Measurements from ENCODE around the gene VASH2.
A peak's percentile ranks its signal among the peaks of the same experiment; 100 is the strongest.
"Not testable (repeated sequence)": the region's sequence is repeated elsewhere in the genome, so short reads cannot be mapped to it uniquely, and the experiment has no call there.

Gene VASH2

GRCh38 chr1:212982430-212983152, 32.2 kb downstream of the VASH2 start:
- DNase-seq, result peak; percentile 74

DNA sequence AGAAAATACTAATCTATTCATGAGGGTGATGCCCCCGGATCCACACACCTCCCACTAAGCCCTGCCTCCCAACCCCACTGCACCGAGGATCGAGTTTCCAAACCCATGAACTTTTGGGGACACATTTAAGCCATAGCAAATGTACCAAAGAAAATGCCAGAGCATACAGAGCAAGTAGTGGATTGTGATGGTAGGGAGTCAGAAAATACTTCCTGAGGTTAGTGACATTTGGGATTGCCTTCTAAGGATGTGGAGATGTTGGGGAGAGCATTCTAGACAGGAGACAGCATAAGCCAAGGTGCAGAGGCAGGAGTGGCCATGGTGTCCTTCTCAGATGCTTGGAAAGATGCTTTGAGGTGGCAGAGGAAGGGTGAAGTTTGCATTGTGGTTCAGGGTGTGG, 33.1 kb downstream of the VASH2 start:
- no peak for DNase-seq

DNA sequence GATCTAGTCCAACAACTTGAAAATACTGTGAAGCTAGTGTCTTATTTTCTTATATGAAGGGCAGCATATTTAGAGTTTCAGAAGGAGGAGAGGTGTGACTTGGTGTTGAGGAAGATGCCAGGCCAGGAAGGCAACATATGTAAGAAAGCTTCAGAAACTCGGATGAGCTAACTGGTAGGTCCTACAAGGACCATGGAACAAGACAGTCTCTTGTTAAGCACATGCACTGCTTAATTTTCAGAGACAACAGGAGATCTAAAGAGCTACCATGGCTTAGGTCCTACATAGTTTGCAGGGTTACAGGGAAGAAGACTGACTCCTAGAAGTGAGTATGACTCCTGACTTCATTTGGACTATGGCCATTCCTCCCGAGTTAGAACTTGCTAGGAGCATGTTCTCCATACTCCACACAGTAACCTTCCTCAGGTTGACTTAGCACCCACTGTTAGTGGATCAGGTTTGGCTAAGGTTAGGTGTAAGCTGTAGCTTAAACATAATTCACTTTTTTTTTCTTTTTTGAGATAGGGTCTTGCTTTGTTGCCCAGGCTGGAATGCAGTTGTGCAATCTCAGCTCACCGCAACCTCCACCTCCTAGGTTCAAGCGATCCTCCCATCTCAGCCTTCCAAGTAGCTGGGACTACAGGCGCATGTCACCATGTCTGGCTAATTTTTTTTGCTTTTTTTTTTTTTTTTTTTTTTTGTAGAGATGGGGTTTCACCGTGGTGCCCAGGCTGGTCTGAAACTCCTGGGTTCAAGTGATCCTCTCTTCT, 34.4 kb downstream of the VASH2 start:
- no peak for DNase-seq

DNA sequence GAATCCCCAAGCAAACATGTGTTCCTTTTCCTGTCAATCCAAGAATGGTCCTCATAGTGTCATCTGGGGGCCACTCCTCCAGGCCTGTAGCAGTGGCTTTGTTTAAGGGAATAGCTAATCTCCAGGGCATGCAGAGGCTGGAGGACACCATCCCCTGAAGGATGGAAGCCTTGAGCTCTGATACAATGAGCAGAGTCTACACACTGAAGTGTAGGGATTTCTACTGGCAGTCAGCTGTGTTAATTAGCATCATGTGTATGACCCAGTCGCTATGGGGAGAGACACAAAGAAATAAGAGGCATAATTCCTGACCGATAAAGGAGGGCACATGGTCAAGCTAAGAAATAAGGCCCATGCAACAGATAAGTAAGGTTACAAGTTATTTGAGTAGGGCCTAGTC, 36.2 kb downstream of the VASH2 start:
- DNase-seq, result no peak

DNA sequence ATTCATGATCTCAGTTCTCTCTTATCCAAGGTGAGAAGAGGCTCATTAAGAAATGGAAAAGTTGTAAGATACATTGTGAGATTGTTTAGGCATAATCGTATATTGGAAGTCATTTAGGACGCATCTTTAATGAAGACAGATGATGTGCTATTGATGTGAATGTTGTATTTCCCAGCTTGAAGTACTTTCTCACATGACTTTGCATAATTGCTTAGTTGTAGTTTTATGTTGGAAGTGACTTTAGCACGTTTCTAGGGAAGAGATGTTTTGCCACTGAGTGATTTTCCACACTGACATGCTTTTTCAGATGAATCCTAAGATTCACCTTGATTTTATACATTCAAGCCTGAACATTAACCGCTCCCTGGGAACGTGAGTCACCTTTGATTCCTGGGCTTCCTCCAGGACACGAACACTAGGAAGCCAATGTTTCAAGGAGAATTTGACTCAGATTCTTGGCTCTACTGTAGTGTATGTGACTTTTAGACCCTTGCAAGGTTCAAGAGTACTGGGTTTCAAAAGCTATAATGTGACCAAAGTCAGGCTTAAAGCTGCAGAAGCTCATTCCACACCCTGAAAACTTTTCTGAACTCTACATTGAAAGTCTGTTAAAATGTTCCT, 37.5 kb downstream of the VASH2 start:
- DNase-seq, result no peak

GRCh38 chr1:212990276-212990675, 39.9 kb downstream of the VASH2 start:
- no peak for DNase-seq

DNA sequence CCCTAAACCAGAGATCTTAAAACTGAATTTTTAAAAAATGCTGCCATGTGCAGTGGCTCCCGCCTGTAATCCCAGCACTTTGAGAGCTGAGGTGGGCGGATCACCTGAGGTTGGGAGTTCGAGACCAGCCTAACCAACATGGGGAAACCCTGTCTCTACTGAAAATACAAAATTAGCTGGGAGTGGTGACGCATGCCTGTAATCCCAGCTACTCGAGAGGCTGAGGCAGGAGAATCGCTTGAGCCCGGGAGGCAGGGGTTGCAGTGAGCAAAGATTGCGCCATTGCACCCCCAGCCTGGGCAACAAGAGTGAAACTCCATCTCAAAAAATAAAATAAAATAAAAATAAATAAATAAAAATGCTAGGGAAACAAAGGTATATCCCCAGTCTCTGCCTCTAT, 43.6 kb downstream of the VASH2 start:
- DNase-seq, result not testable (repeated sequence)

GRCh38 chr1:212994926-212995325, 44.6 kb downstream of the VASH2 start:
- DNase-seq, result no peak

GRCh38 chr1:213003256-213003655, 52.9 kb downstream of the VASH2 start:
- DNase-seq, result no peak

DNA sequence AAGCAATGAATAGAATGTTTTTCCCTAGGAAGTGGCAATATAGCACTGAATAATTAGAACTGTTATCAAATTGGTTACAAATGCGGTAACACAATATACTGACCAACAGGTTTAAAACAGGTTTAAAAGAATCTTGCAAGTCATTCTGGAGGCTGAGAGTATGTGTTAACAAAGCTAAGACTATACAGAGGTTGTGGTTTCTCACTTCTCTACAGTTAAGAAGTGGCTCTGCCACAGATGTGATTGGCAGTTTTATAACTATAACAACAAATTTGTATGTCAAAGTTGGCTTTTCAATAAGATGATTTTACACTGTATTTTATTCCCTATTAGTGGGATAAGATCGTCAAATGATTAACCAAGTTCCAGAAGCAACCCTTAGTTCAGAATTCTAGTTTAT, 58.2 kb downstream of the VASH2 start:
- DNase-seq, result no peak

GRCh38 chr1:213014642-213015041, 64.3 kb downstream of the VASH2 start:
- no peak for DNase-seq

DNA sequence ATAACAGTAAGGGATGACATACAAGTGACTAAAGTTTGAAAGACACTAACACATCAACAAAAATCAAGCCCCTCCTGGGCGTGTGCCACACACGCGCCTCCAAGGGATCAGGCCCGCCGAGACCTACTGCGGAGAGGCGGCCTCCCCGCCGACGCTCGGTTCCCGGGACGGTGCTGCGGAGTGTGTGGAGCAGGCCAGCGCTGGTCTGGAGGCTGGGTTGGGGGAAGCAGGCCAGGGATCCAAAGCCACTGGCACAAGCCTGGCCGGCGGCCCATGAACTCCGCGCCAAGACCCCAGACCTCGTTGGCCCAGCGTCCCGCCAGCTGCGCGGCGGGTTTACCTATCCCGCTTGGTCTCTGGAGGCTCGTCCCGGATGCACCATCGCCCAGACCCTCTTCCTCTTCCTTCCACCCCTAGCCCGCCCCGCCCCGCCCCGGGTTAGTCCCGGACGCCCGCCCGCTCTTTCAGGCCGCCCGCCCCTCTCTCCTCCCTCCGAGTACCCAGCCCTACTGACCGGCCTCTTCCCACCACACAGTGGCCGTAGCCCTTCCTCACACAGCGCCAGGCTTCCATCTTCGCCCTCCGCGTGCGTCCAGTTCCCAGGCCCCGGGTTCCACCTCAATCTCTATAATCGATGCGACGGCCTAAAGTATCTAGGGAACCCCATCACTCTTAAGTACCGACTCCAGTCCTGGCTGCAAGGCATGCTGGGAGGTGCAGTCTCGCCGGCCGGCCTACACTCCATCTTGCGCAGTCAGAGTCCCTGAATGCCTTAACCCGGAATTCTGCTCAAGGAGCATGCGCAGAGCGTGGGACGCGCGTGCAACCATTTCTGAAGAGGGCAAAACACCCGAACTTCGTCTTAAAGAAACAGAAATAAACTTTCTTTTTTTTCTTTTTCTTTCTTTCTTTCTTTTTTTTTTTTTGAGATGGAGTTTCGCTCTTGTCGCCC, 65.0 kb downstream of the VASH2 start, which contains the start of gene ANGEL2:
TSS of gene ANGEL2 (minus strand) at position 769 of the 952 bp plus-strand sequence. CDS start at position 573, 196 bp downstream.
- peak; percentile 98 for DNase-seq

DNA sequence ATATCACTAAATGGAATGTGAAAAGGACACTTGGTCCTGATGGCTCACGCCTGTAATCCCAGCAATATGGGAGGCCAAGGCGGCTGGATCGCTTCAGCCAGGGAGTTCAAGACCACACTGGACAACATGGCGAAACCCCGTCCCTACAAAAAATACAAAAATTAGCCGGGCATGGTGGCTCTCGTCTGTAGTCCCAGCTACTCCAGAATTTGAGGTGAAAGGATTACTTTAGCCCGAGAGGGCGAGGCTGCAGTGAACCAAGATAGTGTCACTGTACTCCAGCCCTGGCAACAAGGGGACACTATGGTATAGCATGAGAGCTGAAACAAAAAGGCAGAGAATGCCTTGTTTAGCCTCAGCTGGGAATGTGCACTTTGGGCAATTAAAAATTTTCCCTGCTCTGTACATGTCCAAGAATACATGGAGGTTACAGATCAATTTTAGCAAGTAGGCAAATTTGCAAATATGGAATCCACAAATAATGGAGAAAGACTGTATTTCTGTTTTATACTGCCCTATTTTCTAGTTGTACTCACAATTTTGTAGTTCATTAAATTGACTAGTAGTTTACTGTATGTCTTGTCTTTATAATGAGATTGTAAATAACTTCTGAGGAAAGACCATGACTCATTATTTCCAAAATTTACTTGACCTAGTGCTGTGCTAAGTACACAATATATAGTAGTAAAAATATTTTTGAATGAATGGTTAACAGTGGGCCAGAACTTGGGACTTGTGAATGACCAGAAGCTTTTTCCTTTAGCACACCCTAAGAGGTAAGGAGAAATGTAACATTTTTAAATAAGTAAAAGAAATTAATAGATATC, 67.3 kb downstream of the VASH2 start:
- DNase-seq, result no peak

- DNase-seq, result no peak
Observed at GRCh38 chr1:213019450-213019849, 69.1 kb downstream of the VASH2 start.

GRCh38 chr1:213020016-213020415, 69.7 kb downstream of the VASH2 start:
- DNase-seq, result no peak

GRCh38 chr1:213027024-213027423, 76.7 kb downstream of the VASH2 start:
- not testable (repeated sequence) for DNase-seq

- DNase-seq, result no peak
Observed at GRCh38 chr1:213032651-213033050, 82.3 kb downstream of the VASH2 start.

DNA sequence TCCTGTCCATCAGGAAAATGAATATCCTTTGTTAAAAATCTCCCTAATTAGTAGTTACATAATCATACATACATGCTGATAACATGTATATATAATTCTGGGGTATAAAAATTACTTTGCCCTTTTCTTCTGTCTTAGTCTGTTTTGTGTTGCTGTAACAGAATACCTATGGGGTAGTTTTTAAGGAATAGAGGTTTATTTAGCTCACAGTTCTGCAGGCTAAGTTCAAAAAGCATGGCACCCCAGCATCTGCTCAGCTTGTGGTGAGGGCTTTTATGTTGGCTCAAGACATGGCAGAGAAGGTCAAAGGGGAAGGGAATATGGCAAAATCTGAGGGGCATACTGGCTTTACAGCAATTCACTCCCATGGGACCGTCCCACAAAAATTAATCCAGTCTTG, 84.4 kb downstream of the VASH2 start:
- DNase-seq, result no peak

GRCh38 chr1:213035573-213035972, 85.2 kb downstream of the VASH2 start:
- DNase-seq, result no peak

All from NCI-H1105 treated with DMSO at 0.1 percent for 48 hours (cell line).